NCI-H2227 treated with DMSO at 0.1 percent for 48 hours (cell line): ENCODE results near the gene PSMG4.

Experiments used
- DNase-seq: peaks from one replicate; lab custom pipeline; 2025; lab: John Stamatoyannopoulos, UW

The PSMG4 gene

GRCh38 chr6:3290149-3290930 is 31.6 kb downstream of the PSMG4 start:
- no peak for DNase-seq

GRCh38 chr6:3290931-3291211 is 32.1 kb downstream of the PSMG4 start:
- DNase-seq = no peak

GRCh38 chr6:3291346-3291745 is 32.6 kb downstream of the PSMG4 start:
- no peak for DNase-seq

- no peak for DNase-seq
Measured at GRCh38 chr6:3291987-3292386, 33.2 kb downstream of the PSMG4 start.

- DNase-seq = no peak
Measured at GRCh38 chr6:3292431-3293197, 33.9 kb downstream of the PSMG4 start.

GRCh38 chr6:3293271-3294155 is 34.8 kb downstream of the PSMG4 start:
- no peak for DNase-seq

GRCh38 chr6:3294396-3294795 is 35.6 kb downstream of the PSMG4 start:
- no peak for DNase-seq

- peak; percentile 32 for DNase-seq
Measured at GRCh38 chr6:3294921-3295871, 36.4 kb downstream of the PSMG4 start.

GRCh38 chr6:3296078-3296477 is 37.3 kb downstream of the PSMG4 start:
- DNase-seq = no peak

- DNase-seq = no peak
Measured at GRCh38 chr6:3296537-3296936, 37.8 kb downstream of the PSMG4 start.

- no peak for DNase-seq
Measured at GRCh38 chr6:3297006-3297405, 38.3 kb downstream of the PSMG4 start.

- DNase-seq = no peak
Measured at GRCh38 chr6:3297909-3298308, 39.2 kb downstream of the PSMG4 start.

- no peak for DNase-seq
Measured at GRCh38 chr6:3299221-3299620, 40.5 kb downstream of the PSMG4 start.

GRCh38 chr6:3301506-3301905 is 42.8 kb downstream of the PSMG4 start:
- no peak for DNase-seq

- DNase-seq = no peak
Measured at GRCh38 chr6:3303795-3304411, 45.2 kb downstream of the PSMG4 start.

- no peak for DNase-seq
Measured at GRCh38 chr6:3304500-3305215, 45.9 kb downstream of the PSMG4 start.

GRCh38 chr6:3305216-3305565 is 46.4 kb downstream of the PSMG4 start:
- no peak for DNase-seq

GRCh38 chr6:3305831-3306230 is 47.1 kb downstream of the PSMG4 start:
- no peak for DNase-seq

GRCh38 chr6:3306848-3307247 is 48.1 kb downstream of the PSMG4 start:
- DNase-seq = no peak

GRCh38 chr6:3307436-3307835 is 48.7 kb downstream of the PSMG4 start:
- no peak for DNase-seq

GRCh38 chr6:3308106-3308505 is 49.4 kb downstream of the PSMG4 start:
- DNase-seq = no peak
